Prostate gland (tissue), 2 donors: Measurements from ENCODE around the gene CTNND2.

Experiments used
- POLR2A ChIP-seq: fragments of 450-650 bp; IDR thresholded peaks from one replicate; pipeline ENCODE4 v1.6.1; 2016; ENCODE audit warnings: antibody characterized with exemption, mild to moderate bottlenecking
- POLR2AphosphoS5 ChIP-seq: sonication (generic); formaldehyde crosslinking; IDR thresholded peaks from one replicate; pipeline ENCODE4 v1.6.1; 2017; ENCODE audit warnings: antibody characterized with exemption
- TF ChIP-seq, protein P1 (sequence below), 4 experiments: fragments of 200-600 bp in 2 of 4; fragments of 450-650 bp in 2 of 4; sonication (generic) in 2 of 4; IDR thresholded peaks; 1 replicate in 3 of 4; 2 replicates in 1 of 4; pipeline ENCODE4 v1.5.1; 2016 to 2019; ENCODE audit warnings: antibody characterized with exemption in 4 of 4, mild to moderate bottlenecking in 2 of 4, moderate library complexity in 2 of 4

DNA sequence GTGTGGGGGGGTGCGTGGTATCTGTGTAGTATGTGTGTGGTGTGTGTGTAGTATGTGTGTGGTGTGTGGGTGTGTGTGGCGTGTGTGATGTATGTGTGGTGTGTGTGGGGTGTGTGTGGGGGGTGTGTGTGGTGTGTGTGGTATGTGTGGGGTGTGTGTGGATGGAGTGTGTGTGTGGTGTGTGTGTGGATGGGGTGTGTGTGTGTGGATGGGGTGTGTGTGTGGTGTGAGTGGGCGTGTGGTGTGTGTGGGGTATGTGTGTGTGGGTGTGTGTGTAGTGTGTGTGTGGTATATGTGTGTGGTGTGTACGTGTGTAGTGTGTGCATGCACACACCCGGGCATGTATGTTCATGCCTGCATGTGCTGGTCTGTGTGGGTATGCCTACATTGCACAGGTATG lies 722.3 kb downstream of the CTNND2 start:
- TF ChIP-seq POLR2A, result no peak
- TF ChIP-seq, protein P1, sequence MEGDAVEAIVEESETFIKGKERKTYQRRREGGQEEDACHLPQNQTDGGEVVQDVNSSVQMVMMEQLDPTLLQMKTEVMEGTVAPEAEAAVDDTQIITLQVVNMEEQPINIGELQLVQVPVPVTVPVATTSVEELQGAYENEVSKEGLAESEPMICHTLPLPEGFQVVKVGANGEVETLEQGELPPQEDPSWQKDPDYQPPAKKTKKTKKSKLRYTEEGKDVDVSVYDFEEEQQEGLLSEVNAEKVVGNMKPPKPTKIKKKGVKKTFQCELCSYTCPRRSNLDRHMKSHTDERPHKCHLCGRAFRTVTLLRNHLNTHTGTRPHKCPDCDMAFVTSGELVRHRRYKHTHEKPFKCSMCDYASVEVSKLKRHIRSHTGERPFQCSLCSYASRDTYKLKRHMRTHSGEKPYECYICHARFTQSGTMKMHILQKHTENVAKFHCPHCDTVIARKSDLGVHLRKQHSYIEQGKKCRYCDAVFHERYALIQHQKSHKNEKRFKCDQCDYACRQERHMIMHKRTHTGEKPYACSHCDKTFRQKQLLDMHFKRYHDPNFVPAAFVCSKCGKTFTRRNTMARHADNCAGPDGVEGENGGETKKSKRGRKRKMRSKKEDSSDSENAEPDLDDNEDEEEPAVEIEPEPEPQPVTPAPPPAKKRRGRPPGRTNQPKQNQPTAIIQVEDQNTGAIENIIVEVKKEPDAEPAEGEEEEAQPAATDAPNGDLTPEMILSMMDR (IDR thresholded peaks at IDR 0.05), result no peak
- TF ChIP-seq POLR2AphosphoS5, result no peak
